ENCODE results near the gene CACNG6.

The CACNG6 gene

DNA sequence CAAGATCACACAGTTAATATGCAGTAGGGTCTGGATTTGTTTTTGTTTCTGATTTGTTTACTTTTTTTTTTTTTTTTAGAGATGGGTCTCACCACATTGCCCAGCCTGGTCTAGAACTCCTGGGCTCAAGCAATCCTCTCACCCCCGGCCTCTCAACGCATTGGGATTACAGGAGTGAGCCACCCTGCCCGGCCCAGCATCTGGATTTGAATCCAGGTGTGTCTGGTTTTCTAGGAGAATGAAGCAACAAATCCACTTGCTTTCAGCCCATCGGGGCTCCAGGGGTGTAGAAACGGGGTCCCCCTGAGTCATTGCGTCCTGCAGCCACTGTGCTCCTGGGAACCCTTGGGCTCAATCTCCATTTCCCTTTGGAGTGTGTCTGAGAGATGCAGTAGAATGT is 22.1 kb upstream of the CACNG6 start:
- no peak for DNase-seq (ENCODE audit: low read depth, low spot score)

DNA sequence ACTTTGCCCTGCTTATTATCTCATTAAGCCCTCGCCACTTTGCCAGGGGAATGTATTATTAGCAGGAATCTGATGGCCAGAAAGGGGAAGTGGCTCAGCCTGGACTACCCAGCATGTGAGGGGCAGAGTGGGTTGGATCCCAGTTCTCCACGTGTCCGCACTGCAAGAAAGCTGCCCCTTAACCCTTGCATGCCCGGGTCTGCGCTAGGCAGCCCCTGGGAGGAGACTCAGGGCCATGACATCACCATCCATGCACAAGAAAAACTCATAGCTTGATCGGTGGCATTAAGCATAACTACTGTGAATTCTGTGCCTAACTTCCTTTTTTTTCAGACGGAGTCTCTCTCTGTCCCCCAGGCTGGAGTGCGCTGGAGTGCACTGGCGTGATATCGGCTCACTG is 19.8 kb upstream of the CACNG6 start:
- no peak for DNase-seq (ENCODE audit: low read depth, low spot score)

DNA sequence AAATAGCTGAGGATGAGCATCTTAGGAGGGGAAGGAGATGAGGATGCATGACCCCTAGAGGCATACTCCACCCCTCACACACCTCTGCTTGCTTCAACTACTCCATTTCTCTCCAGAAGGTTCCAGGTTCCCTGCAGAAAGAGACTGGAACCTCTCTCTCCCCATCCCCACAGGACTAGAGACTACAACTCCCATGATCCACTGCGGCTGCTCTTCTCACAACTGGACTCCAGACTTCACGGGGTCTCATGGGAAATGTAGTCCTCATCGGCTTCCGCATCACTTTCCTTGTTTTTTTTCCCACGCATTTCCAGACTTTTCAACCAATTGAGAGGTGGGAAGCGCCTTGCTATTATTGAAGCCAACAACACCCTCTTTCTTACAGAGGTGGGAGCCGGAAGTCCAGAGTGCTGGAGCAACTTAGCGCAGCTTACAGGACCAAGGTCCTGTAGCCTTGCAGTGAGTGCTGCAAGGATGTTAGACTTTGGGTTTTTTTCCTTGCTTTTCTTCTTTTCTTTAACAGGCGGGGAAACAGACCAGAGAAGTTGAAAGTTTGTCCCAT is 13.9 kb upstream of the CACNG6 start:
- peak; percentile 89 for DNase-seq (ENCODE audit: low read depth, low spot score)

DNA sequence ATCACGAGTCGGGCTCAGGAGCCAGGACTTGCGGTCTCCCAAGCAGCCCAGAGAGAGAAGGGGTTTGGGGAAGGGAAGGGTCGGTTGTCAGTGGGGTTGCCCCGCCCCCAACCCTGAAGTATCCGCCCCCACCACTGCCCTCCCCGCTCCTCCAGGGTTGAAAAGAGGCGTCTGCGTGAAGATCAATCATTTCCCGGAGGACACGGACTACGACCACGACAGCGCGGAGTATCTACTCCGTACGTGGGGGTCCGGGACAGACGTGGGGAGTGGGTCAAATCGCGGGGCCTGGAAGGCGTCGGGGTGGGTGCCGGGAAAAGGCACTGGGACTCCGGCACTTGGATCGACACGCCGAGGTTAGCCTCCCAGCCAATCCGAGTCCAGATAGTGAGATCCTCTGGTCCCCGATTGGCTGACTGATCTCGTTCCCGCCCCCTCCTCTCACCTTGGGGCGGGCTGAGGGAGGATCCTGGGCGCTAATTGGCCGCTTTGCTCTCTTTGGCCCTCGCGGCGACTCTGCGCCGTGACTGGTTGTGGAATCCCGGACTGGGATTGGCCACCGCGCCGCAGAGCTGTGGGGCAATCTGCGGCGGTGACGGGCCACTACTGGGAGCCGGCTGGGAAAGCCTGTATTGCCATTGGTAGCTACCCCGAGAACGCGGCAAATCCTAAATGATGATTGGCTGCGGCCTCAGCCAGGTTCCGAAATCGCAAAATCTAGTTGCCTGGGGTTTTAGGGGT is 13.3 kb upstream of the CACNG6 start:
- DNase-seq (ENCODE audit: low read depth, low spot score) = peak; percentile 93

DNA sequence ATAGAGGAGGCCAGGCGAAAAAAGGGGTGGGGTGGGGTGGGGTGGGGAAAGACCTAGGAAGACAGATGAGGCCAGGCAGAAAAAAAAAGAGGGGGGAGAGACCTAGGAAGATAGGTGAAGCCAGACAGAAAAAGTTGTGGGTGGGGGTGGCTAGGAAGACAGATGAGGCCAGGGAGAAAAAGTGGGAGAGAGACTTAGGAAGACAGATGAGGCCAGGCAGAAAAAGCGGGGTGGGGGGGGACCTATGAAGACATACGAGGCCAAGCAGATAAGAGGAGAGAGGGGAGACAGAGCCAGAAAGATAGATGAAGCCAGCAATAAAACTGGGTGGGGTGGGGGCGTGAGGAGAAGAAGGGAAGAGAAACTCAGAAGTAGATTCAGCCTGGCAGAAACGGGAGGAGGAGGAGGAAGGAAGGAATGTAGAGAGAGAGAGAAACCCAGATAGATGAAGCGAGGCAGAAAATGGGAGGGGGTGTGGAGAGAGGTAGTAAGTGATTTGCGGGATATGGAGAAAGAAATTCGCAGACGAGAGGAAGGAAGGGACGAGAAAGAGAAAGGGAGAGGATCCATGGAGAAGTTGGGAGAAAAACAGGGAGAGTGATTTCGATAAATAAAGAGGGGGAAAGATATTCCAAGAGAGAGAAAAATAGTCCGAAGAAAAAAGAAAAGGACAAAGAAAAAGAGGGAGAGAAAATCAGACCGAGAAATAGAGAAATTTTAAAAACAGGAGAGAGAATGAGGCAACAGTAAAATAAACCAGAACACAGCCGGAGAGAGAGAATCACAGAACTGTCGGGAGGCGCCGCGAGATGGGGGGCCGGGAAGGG is 12.2 kb upstream of the CACNG6 start:
- no peak for DNase-seq (ENCODE audit: low read depth, low spot score)

DNA sequence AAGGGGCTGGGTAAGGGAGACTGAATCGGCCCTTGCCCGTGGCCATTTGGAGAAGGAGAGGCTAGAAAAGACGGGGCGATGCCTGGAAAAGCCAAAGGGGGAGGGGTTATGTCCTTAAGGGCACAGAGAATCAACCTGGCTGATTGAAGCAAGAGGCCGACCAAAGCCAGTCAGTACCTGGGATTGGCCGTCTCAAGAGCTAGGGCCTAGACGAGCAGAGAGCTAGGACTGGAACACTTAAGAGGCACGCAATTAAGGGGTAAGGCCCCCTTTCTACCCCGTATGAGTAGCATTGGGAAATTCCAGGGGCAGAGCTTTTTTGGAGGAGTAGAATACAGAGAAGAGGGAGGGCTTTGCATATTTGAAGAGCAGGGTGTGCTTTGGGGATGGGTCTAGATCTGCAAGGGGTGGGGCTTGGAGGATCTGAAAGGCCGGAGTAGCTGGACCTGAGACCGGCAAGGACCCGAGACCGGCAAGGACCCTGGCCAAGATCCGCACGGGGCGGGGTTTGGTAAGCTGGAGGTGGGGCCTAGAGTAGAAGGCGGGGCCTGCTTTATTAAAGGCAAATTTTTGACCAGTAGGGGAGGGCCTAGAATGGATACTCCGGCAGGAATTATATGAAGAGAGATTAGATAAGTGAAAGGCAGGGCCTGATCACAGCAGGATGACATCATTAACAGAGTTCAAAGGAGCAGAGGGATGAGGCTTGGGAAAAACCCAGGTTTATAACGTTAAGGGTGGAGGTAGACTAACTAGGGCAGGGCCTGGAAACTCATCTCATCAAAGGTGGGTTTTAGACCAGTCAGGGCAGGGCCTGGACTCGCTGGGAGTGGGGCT is 10.7 kb upstream of the CACNG6 start:
- DNase-seq (ENCODE audit: low read depth, low spot score) = peak; percentile 27

DNA sequence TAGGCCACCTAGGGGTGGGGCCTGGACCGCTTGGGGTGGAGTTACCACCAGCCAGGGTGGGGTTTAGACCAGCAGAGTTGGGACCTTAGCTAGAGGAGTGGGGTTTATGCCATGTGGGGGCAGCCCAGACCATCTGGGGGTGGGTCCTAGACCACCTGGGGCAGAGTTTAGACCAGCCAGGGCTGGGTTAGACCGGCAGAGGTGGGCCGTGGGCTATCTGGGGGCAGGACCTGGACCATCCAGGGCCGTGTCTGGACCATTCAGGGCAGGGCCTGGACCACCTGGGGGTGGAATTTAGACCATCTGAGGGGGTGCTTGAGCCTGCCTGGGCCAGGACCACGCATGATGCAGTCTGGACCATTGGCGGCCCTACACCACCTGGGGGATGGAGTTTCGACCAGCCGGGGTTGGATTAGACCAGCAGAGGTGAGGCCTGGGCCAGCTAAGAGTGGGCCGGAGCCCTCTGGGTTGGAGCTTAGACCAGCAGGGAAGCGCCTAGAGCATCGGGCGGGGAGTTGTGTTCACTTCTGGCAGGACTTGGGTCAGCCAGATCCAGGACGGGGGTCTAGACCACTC is 10.0 kb upstream of the CACNG6 start:
- no peak for DNase-seq (ENCODE audit: low read depth, low spot score)

DNA sequence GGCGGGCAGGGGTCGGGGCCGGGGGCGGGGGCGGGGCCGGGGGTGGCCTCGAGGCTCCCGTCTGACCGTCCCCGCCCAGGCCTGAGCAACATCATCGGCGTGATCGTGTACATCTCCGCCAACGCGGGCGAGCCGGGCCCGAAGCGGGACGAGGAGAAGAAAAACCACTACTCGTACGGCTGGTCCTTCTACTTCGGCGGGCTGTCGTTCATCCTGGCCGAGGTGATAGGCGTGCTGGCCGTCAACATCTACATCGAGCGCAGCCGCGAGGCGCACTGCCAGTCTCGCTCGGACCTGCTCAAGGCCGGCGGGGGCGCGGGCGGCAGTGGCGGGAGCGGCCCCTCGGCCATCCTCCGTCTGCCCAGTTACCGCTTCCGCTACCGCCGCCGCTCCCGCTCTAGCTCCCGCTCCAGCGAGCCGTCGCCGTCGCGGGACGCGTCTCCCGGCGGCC is 9.4 kb upstream of the CACNG6 start:
- peak; percentile 29 for DNase-seq (ENCODE audit: low read depth, low spot score)

DNA sequence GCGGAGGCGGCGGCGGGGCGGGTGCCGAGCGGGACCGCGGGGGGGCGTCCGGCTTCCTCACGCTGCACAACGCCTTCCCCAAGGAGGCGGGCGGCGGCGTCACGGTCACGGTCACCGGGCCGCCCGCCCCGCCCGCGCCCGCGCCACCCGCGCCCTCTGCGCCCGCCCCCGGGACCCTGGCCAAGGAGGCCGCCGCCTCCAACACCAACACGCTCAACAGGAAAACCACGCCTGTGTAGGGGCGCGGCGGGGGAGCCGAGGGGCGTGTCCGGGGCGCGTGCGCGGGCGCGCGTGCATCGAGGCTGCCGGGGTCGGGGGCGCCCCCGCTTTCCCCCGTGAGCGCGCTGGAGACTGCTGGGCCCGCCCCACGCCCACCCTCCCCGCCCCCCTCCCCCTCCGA is 8.8 kb upstream of the CACNG6 start:
- DNase-seq (ENCODE audit: low read depth, low spot score) = peak; percentile 60

DNA sequence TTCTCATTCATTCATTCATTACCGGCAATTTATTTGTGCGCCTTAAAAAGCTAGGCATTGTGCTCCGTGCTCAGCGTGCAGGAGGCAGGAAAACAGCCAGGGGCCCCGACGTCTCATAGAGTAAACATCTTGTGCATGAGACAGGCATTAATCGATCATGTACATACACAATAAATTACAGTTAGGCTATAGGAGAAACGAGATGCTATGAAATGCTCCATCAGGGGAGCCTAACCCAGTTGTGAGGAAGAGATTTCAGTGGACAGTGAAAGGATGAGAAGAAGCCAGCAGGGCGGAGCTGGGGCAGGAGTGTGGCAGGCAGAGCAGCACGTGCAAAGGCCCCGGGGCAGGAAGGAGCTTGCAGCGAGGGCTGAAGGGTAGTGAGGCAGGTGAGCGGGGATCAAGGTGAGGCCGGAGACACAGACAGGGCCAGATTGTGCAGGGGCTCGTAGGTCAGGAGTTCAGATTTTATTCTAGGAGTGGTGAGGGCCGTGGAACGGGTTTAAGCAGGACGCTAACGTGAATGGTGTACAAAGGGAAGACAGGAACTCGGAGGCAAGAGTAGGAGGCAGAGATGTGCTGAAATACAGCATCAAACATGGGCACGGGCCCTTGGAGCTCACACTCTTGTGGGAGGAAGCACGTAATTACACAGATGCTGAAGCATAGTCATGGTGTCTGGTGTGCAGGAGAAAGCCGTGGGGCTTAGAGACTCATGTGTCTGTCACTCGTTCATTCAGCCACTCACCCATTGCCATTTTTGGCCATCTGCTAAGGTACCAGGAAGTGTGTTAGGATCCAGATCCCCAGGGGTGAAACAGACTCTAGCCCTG is 7.8 kb upstream of the CACNG6 start:
- DNase-seq (ENCODE audit: low read depth, low spot score) = no peak

DNA sequence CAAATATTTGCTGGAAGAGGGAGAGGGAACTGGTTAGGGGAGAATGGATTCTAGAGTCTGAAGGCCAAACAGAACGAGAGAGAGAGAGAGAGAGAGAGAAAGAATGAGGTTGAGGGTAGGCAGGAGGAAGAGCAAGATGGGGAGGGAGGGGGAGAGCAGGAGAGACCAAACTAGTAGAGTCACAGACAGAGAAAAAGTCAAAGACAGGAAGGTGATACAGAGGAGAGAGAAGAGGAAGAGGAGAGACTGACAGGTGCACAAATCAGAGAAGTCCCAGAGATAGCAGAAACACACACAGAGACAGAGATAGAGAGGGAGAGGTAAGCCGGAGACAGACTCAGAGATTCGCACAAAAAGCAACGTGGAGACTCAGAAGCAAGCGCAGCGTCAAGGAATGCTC is 5.6 kb upstream of the CACNG6 start:
- no peak for DNase-seq (ENCODE audit: low read depth, low spot score)

DNA sequence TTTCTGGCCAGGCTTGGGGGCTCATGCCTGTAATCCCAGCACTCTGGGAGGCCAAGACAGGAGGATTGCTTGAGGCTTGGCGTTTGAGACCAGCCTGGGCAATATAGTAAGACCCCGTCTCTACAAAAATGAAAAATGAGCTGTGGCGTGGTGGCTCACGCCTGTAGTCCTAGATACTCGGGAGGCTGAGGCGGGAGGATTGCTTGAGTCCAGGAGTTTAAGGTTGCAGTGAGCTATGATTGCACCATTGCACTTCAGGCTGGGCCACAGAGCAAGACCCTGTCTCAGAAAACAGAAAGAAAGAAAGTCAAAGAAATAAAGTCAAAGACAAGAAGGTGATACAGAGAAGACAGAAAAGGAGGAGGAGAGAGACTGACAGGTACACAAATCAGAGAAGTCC is 2.5 kb upstream of the CACNG6 start:
- DNase-seq (ENCODE audit: low read depth, low spot score) = no peak

DNA sequence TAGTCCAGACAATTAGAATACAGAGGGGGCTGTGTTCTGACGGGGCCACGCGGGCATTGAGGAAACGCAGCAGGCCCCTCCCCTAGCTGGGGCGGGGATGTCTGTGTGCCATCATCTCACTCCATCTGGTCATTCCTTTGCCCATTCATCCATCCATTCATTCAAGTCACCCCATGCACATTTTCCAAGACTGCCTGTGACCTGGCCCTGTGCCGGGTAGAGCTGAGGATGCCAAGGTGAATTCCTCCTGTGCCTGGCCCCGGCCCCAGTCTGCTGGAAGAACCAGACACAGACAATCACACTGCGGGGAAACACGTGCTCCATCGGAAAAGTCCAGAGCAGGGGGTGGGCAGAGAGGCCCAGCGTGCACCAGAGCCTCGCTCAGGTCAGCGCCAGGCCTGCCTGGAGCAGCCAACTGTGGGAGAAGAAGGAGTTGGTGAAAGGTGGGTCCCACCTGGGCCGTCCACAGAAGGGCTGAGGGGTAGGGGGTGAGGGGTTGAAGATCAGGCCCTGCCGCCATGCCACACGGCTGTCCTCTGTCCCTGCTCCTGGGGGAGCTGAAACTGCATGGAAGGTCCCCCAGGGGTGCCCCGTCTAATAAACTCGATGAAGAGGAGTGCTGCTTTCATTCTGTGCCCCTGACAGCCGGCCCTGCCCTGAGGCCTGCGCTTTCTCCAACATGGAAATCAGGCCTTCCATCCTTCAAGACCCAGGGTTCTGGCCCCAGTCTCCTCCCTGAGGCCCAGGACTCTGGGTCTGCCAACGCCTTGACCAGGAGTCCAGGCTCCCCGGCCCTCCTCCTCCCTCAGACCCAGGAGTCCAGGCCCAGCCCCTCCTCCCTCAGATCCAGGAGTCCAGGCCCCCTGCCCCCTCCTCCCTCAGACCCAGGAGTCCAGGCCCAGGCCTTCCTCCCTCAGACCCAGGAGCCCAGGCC is 1.6 kb upstream of the CACNG6 start:
- DNase-seq (ENCODE audit: low read depth, low spot score) = peak; percentile 70

DNA sequence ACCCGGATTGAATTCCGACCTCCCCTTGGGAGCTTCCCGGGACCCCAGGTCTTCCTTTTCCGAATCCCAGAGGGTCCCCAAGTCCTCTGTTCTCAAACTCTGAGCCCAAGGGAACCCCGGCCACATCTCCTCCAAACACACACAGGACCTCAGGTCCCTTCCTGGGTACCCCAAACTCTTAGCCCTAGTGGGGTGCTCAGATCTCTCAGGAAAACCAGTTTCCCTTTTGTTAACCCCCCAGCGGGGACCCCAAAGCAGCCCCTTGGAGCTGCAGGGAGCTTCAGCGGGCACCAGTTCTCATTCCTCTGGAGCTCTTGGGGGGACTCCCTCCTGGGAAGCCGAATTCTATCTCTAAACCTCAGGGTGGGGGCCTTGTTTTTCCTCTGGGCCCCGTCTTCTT is 774 bp downstream of the CACNG6 start:
- DNase-seq (ENCODE audit: low read depth, low spot score) = no peak

DNA sequence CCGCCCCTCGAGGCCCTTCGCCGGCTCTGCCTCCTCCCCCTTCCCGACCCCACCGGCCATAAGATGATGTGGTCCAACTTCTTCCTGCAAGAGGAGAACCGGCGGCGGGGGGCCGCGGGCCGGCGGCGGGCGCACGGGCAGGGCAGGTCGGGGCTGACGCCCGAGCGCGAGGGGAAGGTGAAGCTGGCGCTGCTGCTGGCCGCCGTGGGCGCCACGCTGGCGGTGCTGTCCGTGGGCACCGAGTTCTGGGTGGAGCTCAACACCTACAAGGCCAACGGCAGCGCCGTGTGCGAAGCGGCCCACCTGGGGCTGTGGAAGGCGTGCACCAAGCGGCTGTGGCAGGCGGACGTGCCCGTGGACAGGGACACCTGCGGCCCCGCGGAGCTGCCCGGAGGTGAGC is 1.4 kb downstream of the CACNG6 start:
- DNase-seq (ENCODE audit: low read depth, low spot score) = no peak

DNA sequence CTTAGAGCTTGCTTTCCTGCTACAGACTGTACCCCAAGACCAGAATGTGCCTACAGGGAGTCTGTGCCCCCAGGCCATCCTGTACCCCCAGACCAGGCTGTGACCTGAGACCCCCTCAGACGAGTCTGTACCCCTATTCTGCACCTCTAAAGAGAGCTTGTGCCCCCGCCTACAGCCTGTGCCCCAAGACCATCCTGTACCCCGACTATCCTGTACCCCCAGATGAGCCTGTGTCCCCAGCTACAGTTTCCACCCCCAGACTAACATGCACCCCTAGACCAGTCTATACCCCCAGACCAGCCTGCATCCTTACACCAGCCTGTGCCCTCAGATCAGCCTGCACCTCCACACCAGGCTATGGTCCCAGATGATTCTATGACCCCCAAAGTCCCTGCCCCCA is 2.0 kb downstream of the CACNG6 start:
- no peak for DNase-seq (ENCODE audit: low read depth, low spot score)

DNA sequence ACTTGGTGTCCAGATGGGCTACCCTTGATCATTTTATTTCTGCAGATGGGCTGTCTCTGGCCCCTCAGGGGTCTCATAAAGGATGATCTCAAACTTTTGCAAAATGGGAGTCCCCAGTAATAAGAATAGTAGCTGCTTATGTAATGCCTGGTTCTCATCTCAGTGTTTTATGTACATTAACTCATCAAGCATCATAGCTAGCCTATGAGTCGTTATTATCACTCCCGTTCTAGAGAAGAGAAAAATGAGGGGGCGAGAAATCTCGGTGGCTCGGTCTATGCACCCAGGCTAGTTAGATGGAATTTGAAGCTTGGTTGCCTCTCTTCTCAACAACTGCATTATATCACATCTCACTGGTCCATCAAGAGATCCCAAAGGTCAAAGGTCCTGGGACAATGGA is 3.4 kb downstream of the CACNG6 start:
- DNase-seq (ENCODE audit: low read depth, low spot score) = no peak

DNA sequence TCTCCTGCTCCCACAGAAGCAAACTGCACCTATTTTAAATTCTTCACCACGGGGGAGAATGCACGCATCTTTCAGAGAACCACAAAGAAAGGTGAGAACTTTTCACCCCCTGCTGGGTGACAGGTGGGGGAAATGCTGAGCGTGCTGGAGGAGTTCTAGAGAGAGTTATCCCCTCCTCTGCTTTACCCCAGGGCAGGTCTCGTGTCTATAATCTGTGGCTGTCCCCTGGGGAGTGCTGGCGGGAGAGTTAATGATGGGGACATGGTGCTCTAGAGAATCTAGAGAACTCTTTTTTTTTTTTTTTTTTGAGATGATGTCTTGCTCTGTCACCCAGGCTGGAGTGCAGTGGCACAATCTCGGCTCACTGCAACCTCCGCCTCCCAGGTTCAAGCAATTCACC is 6.8 kb downstream of the CACNG6 start:
- no peak for DNase-seq (ENCODE audit: low read depth, low spot score)

DNA sequence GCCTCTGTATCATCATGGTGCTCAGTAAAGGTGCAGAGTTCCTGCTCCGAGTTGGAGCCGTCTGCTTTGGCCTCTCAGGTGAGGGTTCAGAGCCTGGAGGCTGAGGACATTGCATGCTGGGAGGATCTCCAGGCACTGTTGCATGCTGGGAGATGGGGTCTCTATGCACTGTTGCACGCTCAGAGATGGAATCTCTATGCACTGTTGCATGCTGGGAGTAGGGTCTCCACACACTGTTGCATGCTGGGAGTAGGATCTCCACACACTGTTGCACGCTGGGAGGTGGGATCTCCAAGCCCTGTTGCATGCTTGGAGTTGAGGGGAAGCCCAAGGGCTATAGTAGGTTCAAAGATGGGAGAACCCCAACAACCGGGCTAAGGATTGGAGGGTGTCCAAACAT is 8.3 kb downstream of the CACNG6 start:
- no peak for DNase-seq (ENCODE audit: low read depth, low spot score)

DNA sequence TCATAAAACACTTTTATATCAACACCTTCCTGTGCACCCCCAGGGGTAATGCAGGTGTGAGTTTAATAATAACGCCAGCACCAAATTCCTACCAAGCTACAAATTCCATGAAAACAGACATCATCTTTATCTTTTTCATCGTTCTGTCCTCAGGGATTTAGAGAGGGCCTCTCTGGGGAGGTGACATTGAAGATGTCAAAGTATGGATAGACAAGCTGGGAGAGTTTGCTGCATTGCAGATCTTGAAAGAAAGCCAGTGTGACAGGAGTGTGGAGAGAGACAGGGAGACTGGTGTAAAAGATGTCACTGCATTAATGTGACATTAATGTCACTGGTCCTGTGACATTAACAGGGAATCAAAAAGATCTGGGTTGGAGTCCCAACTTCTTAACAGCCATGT is 10.1 kb downstream of the CACNG6 start:
- no peak for DNase-seq (ENCODE audit: low read depth, low spot score)
